AG04450 (cell line): ENCODE data around the gene ZFP57. TPM values are rescaled to one million over a fixed set of nuclear protein-coding genes. Genes with fewer than 3 reads are reported as not detected.
A peak's percentile ranks its signal among the peaks of the same experiment; 100 is the strongest.

Experiments used
- CTCF ChIA-PET: fragments of 300-600, 350-600 bp; formaldehyde crosslinking; extraction: SDS; loops from one replicate; lab custom pipeline; 2022; ENCODE audit warnings: antibody characterized with exemption, inconsistent platforms; lab: Charles Lee
- POLR2A ChIA-PET: fragments of 350-600 bp; formaldehyde crosslinking; extraction: SDS; loops from one replicate; lab custom pipeline; 2021; ENCODE audit warnings: antibody characterized with exemption, inconsistent platforms; lab: Yijun Ruan, JAX
- DNase-seq: peaks from one replicate; pipeline ENCODE4 v3.0.0-alpha.2; 2011; ENCODE audit warnings: low read depth, low spot score
- H3K27ac ChIP-seq: one replicate; pipeline ENCODE4 v1.5.1; 2012; ENCODE audit warnings: low read depth, low read length, control low read depth
- H3K27me3 ChIP-seq: one replicate; pipeline ENCODE4 v1.6.0; 2012; ENCODE audit warnings: low read length; ENCODE audit not compliant: control insufficient read depth, insufficient read depth
- H3K4me3 ChIP-seq: 2 replicates; pipeline ENCODE4 v1.5.1; 2011; ENCODE audit warnings: mild to moderate bottlenecking, low read depth, low read length, control low read depth
- H3K9me3 ChIP-seq: 2 replicates; pipeline ENCODE4 v1.5.1; 2012; ENCODE audit warnings: low read length; ENCODE audit not compliant: control insufficient read depth, insufficient read depth
- CTCF ChIP-seq: IDR thresholded peaks from 2 replicates; pipeline ENCODE4 v1.5.1; 2011; ENCODE audit warnings: low read depth, low read length, control low read depth, inconsistent platforms
- polyA plus RNA-seq: library from polyadenylated mRNA; depleted of rRNA; stranded (reverse); fragments of >200 nt; gene quantifications from 2 replicates; pipeline ENCODE4 v1.2.3, GENCODE V29; 2011

The ZFP57 gene
- polyA plus RNA-seq, 1 experiment, result not detected

DNA sequence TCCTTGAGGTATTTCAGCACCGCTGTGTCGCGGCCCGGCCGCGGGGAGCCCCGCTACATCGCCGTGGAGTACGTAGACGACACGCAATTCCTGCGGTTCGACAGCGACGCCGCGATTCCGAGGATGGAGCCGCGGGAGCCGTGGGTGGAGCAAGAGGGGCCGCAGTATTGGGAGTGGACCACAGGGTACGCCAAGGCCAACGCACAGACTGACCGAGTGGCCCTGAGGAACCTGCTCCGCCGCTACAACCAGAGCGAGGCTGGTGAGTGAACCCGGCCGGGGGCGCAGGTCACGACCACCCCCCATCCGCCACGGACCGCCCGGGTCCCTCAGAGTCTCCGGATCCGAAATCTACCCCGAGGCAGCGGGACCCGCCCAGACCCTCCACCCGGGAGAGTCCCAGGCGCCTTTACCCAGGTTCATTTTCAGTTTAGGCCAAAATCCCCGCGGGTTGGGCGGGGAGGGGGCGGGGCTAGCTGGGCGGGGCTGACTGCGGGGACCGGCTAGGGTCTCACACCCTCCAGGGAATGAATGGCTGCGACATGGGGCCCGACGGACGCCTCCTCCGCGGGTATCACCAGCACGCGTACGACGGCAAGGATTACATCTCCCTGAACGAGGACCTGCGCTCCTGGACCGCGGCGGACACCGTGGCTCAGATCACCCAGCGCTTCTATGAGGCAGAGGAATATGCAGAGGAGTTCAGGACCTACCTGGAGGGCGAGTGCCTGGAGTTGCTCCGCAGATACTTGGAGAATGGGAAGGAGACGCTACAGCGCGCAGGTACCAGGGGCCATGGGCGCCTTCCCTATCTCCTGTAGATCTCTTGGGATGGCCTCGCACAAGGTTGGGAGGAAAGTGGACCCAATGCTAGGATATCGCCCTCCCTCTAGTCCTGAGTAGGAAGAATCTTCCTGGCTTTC, 43.0 kb upstream of the ZFP57 start:
- no peak for TF ChIP-seq CTCF
- peaks cover 6% of the 10 kb centered on the region; the same call in 1 of the 2 replicates for H3K9me3 ChIP-seq
- POLR2A ChIA-PET, result interaction anchor here (0.6 kb wide), 1 partner anchor 30 kb away, joined by 7 read pairs; no protein-coding TSS in a partner anchor
- peak overlapping the region; percentile 17; the same call in 1 of the 2 replicates for H3K4me3 ChIP-seq
- H3K27me3 ChIP-seq, result peaks cover 17% of the 10 kb centered on the region
- no peak for DNase-seq
- no peak overlapping the region for H3K27ac ChIP-seq
- CTCF ChIA-PET, result no interaction called here

DNA sequence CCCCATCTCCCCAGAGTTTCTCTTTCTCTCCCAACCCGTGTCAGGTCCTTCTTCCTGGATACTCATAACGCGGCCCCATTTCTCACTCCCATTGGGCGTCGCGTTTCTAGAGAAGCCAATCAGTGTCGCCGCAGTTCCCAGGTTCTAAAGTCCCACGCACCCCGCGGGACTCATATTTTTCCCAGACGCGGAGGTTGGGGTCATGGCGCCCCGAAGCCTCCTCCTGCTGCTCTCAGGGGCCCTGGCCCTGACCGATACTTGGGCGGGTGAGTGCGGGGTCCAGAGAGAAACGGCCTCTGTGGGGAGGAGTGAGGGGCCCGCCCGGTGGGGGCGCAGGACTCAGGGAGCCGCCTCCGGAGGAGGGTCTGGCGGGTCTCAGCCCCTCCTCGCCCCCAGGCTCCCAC, 42.3 kb upstream of the ZFP57 start, which contains the start of gene HLA-F:
Gene HLA-F (plus strand): TSS at position 173 of the 404 bp plus-strand sequence. CDS start 30 bp downstream, at position 203.
- H3K9me3 ChIP-seq, result peaks cover 6% of the 10 kb centered on the region; the same call in 1 of the 2 replicates
- ChIA-PET CTCF (no interaction called here), POLR2A (no interaction called here)
- H3K27ac ChIP-seq, result no peak within 1 kb of the TSS
- no peak for TF ChIP-seq CTCF
- no peak for DNase-seq
- peaks cover 17% of the 10 kb centered on the region for H3K27me3 ChIP-seq
- H3K4me3 ChIP-seq, result peak within 1 kb of the TSS; percentile 17; the same call in 1 of the 2 replicates

- Histone ChIP-seq H3K27me3 (peaks cover 14% of the 10 kb centered on the region), H3K9me3 (peaks cover 6% of the 10 kb centered on the region; the same call in 1 of the 2 replicates), H3K4me3 (no peak overlapping the region), H3K27ac (no peak overlapping the region)
- ChIA-PET CTCF (interaction anchor here (0.5 kb wide), 1 partner anchor 68 kb away, joined by 3 read pairs; no protein-coding TSS in a partner anchor), POLR2A (no interaction called here)
- no peak for TF ChIP-seq CTCF
- no peak for DNase-seq
Measured at GRCh38 chr6:29720863-29721262, 39.9 kb upstream of the ZFP57 start.

DNA sequence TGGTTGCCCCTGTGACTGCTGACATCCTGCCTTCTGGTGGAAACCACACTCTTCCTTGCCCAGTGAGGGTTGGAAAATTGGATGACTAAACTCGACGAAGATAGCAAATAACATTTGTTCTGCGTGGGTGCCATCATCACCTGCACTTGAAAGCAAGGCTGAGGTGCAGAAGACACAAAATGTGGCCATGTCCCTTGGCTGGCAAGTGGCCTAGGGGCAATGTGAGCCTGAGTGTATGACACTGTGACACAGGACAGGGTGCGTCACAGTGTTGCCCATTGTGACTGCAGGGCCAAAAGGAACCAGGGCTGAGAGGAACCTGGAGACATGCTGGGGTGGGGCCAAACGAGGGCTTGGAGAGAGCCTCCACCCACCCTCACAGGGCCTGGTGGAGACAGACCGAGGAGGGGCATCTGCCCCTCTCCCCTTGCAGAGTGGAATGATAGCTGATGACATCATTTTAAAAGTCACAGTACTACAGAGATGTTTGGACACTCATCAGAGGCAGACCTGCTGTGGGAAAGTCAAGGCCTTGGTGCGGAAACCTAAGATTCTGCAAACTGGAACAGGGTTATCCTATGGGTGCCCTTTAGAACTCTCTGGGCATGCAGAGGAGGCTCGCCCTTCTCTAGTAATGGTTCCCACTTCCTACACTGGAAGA, 29.5 kb upstream of the ZFP57 start:
- Histone ChIP-seq H3K27ac (no peak overlapping the region), H3K27me3 (peaks cover 5% of the 10 kb centered on the region), H3K9me3 (no peaks in the 10 kb centered on the region), H3K4me3 (no peak overlapping the region)
- ChIA-PET CTCF (no interaction called here), POLR2A (no interaction called here)
- no peak for DNase-seq
- TF ChIP-seq CTCF, result no peak
